ENCODE results near the gene PIP4K2A. TPM values are rescaled to one million over a fixed set of nuclear protein-coding genes. Genes with fewer than 3 reads are reported as not detected.

Gene PIP4K2A
- total and polyA plus RNA-seq, 2 of the 8 experiments (the other 6 are each of a cell fraction or from before 2014, with no cell fraction given) = 19.0 to 60.9 TPM

- peaks cover 10% of the 10 kb centered on the region in 2 experiments for H4K20me1 ChIP-seq (replicated peaks in 1 of 2; ENCODE audit: control insufficient read depth in 1 of 2, insufficient read depth in 2 of 2, low read length in 2 of 2)
- peaks cover 0 to 10% (median 2%) of the 10 kb centered on the region in 4 experiments; a peak in 3 of 7 replicates for H3K4me1 ChIP-seq (replicated peaks in 1 of 4; ENCODE audit: control insufficient read depth in 3 of 4, insufficient read depth in 4 of 4, low read length in 3 of 4)
- no peak overlapping the region for H2AK5ac ChIP-seq (ENCODE audit: low read depth, low read length)
- no peak overlapping the region for H4K5ac ChIP-seq (ENCODE audit: insufficient read length, low read depth, low read length)
- CTCF ChIA-PET (ENCODE audit: partially characterized antibody) = no interaction called here
- POLR2A ChIA-PET (ENCODE audit: partially characterized antibody) = no interaction called here
- no peak overlapping the region for H3K27ac ChIP-seq (ENCODE audit: low read depth, low read length)
- H3K9me3 ChIP-seq (ENCODE audit: insufficient read depth in 2 of 2, low read depth in 1 of 2, low read length in 1 of 2) = no peaks in the 10 kb centered on the region
- no peak overlapping the region for H3K4me2 ChIP-seq (ENCODE audit: insufficient read depth in 1 of 2, low read depth in 2 of 2, low read length in 2 of 2)
- no peak overlapping the region for H3K56ac ChIP-seq (replicated peaks; ENCODE audit: insufficient read length, low read depth, low read length)
- no peak overlapping the region for H4K8ac ChIP-seq (ENCODE audit: extremely low read depth, insufficient read depth, low read length)
- DNase-seq (ENCODE audit: low read depth in 1 of 2, low spot score in 2 of 2) (no peak), FAIRE-seq (no peak)
- peaks cover 0 to 9% (median 7%) of the 10 kb centered on the region in 4 experiments; a peak in 5 of 7 replicates for H3K27me3 ChIP-seq (replicated peaks in 1 of 4; ENCODE audit: control insufficient read depth in 3 of 4, extremely low read depth in 1 of 4, insufficient read depth in 3 of 4, low read length in 3 of 4)
- H2BK20ac ChIP-seq (ENCODE audit: low read length) = no peak overlapping the region
- 0 out of 8 replicates have a peak overlapping the region, but pooled peaks of 1 of the 4 experiments have one; percentile 89 for H3K4me3 ChIP-seq (ENCODE audit: extremely low read depth in 1 of 4, insufficient read depth in 2 of 4, low read depth in 3 of 4, low read length in 4 of 4)
- H3K9ac ChIP-seq (replicated peaks in 1 of 4; ENCODE audit: extremely low read depth in 1 of 4, low read depth in 3 of 4, low read length in 3 of 4) = no peak overlapping the region
- H3K79me2 ChIP-seq (ENCODE audit: control insufficient read depth in 1 of 2, insufficient read depth in 2 of 2, low read length in 2 of 2) = peaks cover 32 to 71% of the 10 kb centered on the region in 2 experiments
- H2AFZ ChIP-seq (ENCODE audit: low read length) = no peak overlapping the region
- peaks cover 6% of the 10 kb centered on the region for H3K79me1 ChIP-seq (ENCODE audit: low read depth, low read length)
- H3K14ac ChIP-seq (ENCODE audit: insufficient read length) = no peak overlapping the region
- 92% methylated on average over 3 of the region's 3 CpGs; no CpG with 5 or more reads in 1 of the 2 experiments for WGBS, 2 experiments (ENCODE audit: extremely low coverage in 1 of 2, insufficient coverage in 1 of 2, insufficient read length in 1 of 2, insufficient replicate concordance in 2 of 2, low coverage in 1 of 2, low lambda C conversion rate in 2 of 2, missing lambda C conversion rate in 1 of 2)
- H2BK5ac ChIP-seq (ENCODE audit: low read depth, low read length) = no peak overlapping the region
- H3K36me3 ChIP-seq (ENCODE audit: control insufficient read depth in 2 of 4, insufficient read depth in 4 of 4, low read length in 3 of 4) = no peaks in the 10 kb centered on the region
- no peak overlapping the region for H2BK120ac ChIP-seq (replicated peaks; ENCODE audit: low read depth, low read length)
- H2BK15ac ChIP-seq (ENCODE audit: low read length) = no peak overlapping the region
- H2BK12ac ChIP-seq (ENCODE audit: low read depth, low read length) = no peak overlapping the region
- no peak overlapping the region for H3K23ac ChIP-seq (ENCODE audit: insufficient read length)
- no peak overlapping the region for H3K4ac ChIP-seq (replicated peaks; ENCODE audit: insufficient read length, low read depth, low read length)
- no peak overlapping the region for H4K91ac ChIP-seq (replicated peaks; ENCODE audit: insufficient read length, low read length)
- peaks cover 11% of the 10 kb centered on the region; the same call in 1 of the 2 replicates for H3K23me2 ChIP-seq (ENCODE audit: low read depth, low read length)
- no peak overlapping the region for H3K18ac ChIP-seq (ENCODE audit: extremely low read depth, low read length)
- TF ChIP-seq RXRA (IDR thresholded peaks at IDR 0.05; ENCODE audit: insufficient read depth, low read depth, low read length) (no peak), JUND (IDR thresholded peaks at IDR 0.05; ENCODE audit: low read length) (no peak), ATF3 (IDR thresholded peaks at IDR 0.05; ENCODE audit: insufficient read depth, low read depth, low read length) (no peak), YY1 (IDR thresholded peaks at IDR 0.05; ENCODE audit: low read depth, low read length) (no peak), KDM5A (IDR thresholded peaks at IDR 0.05; ENCODE audit: low read length) (no peak), EZH2 (IDR thresholded peaks at IDR 0.05; ENCODE audit: low read depth, low read length, severe bottlenecking) (no peak), SIX5 (IDR thresholded peaks at IDR 0.05; ENCODE audit: low read depth, low read length) (no peak), RAD21 (IDR thresholded peaks at IDR 0.05 in 1 of 2, conservative IDR thresholded peaks at IDR 0.05 in 1 of 2; ENCODE audit: low read depth in 2 of 2, low read length in 2 of 2) (no peak), SP4 (IDR thresholded peaks at IDR 0.05; ENCODE audit: low read length) (no peak), SP1 (IDR thresholded peaks at IDR 0.05; ENCODE audit: low read depth, low read length) (no peak), CBX5 (IDR thresholded peaks at IDR 0.05; ENCODE audit: low read depth, low read length) (no peak)
Measured at GRCh38 chr10:22711373-22711772, 3.0 kb downstream of the PIP4K2A start.

Data from H1 (cell line).